NT2/D1 (cell line): ENCODE measurements around the gene MOB2.

ENCODE experiments used
- DNase-seq: peaks from one replicate; pipeline ENCODE4 v3.0.0-alpha.2; 2011; ENCODE audit warnings: low read depth, low spot score
- H3K27me3 ChIP-seq: 2 replicates; pipeline ENCODE4 v1.6.0; 2011; ENCODE audit warnings: mild to moderate bottlenecking; ENCODE audit not compliant: insufficient read length, insufficient read depth
- H3K36me3 ChIP-seq: 2 replicates; pipeline ENCODE4 v1.6.1; 2011; ENCODE audit warnings: mild to moderate bottlenecking, low read length, mixed read lengths; ENCODE audit not compliant: insufficient read depth, insufficient read length
- H3K4me1 ChIP-seq: 2 replicates; pipeline ENCODE4 v1.5.1; 2011; ENCODE audit not compliant: insufficient read depth, insufficient read length
- H3K4me3 ChIP-seq: 2 replicates; pipeline ENCODE4 v1.5.1; 2011; ENCODE audit warnings: low read depth; ENCODE audit not compliant: insufficient read length
- H3K9ac ChIP-seq: 2 replicates; pipeline ENCODE4 v1.6.0; 2011; ENCODE audit warnings: low read depth; ENCODE audit not compliant: insufficient read length
- H3K9me3 ChIP-seq: 2 replicates; pipeline ENCODE4 v1.5.1; 2011; ENCODE audit warnings: mild to moderate bottlenecking, low read length; ENCODE audit not compliant: insufficient read depth
- SUZ12 ChIP-seq: IDR thresholded peaks from 2 replicates; pipeline ENCODE4 v1.6.1; 2011; ENCODE audit not compliant: insufficient read length, insufficient read depth; ENCODE audit errors: extremely low read depth
- YY1 ChIP-seq: IDR thresholded peaks from 2 replicates; pipeline ENCODE4 v1.6.1; 2011; ENCODE audit not compliant: insufficient read length, insufficient read depth
- ZNF274 ChIP-seq: IDR thresholded peaks from 2 replicates; pipeline ENCODE4 v1.6.1; 2011; ENCODE audit warnings: mild to moderate bottlenecking, low read depth, low read length

The MOB2 gene

DNA sequence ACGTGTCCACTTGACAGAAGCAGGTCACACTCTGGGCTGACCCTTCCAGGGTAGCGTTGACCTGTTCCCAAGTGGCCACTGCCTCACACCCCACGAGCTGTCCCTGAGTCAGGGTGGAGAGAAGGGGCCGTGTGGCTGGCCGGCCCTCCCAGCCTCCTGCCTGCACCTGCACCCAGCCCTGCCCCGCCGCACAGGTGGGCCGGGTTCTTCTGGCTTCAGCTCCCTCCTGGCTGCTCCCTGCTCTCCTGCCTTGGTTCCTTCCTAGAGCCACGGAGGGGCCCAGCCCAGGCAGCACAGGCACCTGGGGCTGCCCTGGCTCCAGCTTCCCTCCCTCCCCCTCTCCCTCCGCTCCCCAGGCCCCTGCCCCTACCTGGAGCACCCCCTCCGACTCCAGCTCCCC lies 42.3 kb downstream of the MOB2 start:
- TF ChIP-seq YY1 (no peak), SUZ12 (no peak), ZNF274 (no peak)
- DNase-seq, result no peak
- H3K27me3 ChIP-seq, result no peaks in the 10 kb centered on the region
- H3K4me1 ChIP-seq, result peaks cover 11% of the 10 kb centered on the region
- no peak overlapping the region for H3K4me3 ChIP-seq
- peaks cover 4% of the 10 kb centered on the region for H3K36me3 ChIP-seq
- no peaks in the 10 kb centered on the region for H3K9me3 ChIP-seq
- no peak overlapping the region for H3K9ac ChIP-seq

DNA sequence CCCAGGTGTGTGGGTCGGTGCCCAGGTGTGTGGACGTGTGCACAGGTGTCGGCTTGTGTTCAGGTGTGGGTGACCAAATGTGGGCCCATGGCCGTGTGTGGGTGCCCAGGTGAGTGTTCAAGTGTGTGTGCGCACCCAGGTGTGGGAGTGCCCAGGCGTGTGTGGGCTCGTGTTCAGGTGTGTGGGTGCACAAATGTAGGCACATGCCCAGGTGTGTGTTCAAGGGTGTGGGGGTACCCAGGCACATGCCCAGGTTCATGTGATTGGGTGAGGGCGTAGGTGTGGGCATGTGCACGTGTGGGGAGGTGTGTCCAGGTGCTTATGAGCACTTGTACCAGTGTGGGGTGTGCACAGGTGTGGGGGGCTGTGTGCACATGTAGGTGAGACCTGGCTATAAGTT lies 42.8 kb downstream of the MOB2 start:
- peaks cover 12% of the 10 kb centered on the region for H3K4me1 ChIP-seq
- peaks cover 4% of the 10 kb centered on the region for H3K36me3 ChIP-seq
- H3K27me3 ChIP-seq, result no peaks in the 10 kb centered on the region
- no peaks in the 10 kb centered on the region for H3K9me3 ChIP-seq
- no peak overlapping the region for H3K9ac ChIP-seq
- TF ChIP-seq SUZ12, result no peak
- no peak for TF ChIP-seq YY1
- TF ChIP-seq ZNF274, result no peak
- H3K4me3 ChIP-seq, result no peak overlapping the region
- DNase-seq, result no peak

DNA sequence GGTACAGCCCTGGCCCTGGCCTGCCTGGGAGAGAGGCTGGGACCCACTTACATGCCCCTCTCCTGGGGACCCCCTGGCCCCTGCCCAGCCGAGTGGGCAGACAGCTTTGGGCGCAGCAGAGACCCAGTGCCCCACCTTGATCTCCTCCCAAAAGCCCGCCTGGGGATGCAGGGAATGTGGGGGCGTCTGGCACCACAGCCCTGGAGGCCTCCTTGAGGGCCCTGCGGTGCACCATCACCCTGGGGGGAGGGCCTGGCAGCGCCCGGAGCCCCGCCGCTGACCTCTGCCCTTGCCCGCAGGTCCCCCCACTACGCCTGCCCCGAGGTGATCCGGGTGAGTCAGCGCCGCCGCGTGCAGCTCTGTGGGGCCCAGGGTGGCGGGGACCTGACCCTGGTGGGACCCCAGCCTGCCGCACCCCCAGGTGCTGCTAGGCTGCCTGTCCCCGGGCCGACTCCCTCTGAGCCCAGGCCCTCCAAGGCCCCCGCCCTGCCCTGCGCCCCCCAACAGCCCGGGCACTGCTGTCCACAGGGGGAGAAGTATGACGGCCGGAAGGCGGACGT lies 43.7 kb downstream of the MOB2 start:
- H3K4me1 ChIP-seq, result peaks cover 17% of the 10 kb centered on the region
- TF ChIP-seq ZNF274 (no peak), YY1 (no peak), SUZ12 (no peak)
- no peak overlapping the region for H3K9ac ChIP-seq
- no peak for DNase-seq
- H3K27me3 ChIP-seq, result no peaks in the 10 kb centered on the region
- no peak overlapping the region for H3K4me3 ChIP-seq
- H3K36me3 ChIP-seq, result peaks cover 4% of the 10 kb centered on the region
- no peaks in the 10 kb centered on the region for H3K9me3 ChIP-seq

DNA sequence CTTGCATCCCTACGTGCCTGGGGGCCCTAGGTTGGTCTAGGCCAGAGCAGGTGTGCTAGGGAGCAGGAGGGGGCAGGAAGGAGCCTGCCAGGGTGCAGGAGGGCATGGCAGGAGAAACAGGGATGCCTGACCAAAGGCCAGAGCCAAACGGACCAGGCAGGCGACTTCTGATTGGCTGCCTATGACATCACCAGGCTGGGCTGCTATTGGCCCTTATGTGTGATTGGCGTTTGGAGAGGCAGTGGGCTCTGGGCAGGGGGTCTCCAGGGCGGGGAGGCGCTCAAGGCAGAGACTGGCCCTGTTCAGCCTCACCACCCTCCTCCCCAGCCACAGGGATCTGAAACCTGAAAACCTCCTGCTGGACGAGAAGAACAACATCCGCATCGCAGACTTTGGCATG lies 44.4 kb downstream of the MOB2 start:
- Histone ChIP-seq H3K4me3 (no peak overlapping the region), H3K27me3 (no peaks in the 10 kb centered on the region), H3K4me1 (peaks cover 23% of the 10 kb centered on the region), H3K9ac (no peak overlapping the region), H3K9me3 (no peaks in the 10 kb centered on the region), H3K36me3 (peaks cover 4% of the 10 kb centered on the region)
- TF ChIP-seq YY1, result no peak
- DNase-seq, result no peak

DNA sequence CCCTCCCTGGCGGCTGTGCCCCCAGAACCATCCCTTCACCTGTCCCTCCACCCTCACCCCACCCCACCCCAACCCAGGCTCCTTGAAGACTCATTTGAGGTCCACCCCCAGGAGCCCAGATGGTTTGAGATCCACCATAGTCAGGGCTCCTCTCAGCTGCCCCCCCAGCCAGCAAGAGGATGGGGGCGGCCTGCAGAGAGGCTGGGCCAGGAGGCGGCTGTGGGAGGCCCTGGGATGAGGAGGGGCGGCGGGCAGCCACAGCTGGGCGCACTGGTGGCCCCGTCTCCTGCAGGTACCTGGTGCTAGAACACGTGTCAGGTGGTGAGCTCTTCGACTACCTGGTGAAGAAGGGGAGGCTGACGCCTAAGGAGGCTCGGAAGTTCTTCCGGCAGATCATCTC lies 46.1 kb downstream of the MOB2 start:
- no peak for DNase-seq
- H3K4me3 ChIP-seq, result no peak overlapping the region
- H3K4me1 ChIP-seq, result peaks cover 33% of the 10 kb centered on the region
- TF ChIP-seq ZNF274 (no peak), SUZ12 (no peak), YY1 (no peak)
- H3K9me3 ChIP-seq, result no peaks in the 10 kb centered on the region
- no peak overlapping the region for H3K9ac ChIP-seq
- peaks cover 4% of the 10 kb centered on the region for H3K36me3 ChIP-seq
- H3K27me3 ChIP-seq, result no peaks in the 10 kb centered on the region

DNA sequence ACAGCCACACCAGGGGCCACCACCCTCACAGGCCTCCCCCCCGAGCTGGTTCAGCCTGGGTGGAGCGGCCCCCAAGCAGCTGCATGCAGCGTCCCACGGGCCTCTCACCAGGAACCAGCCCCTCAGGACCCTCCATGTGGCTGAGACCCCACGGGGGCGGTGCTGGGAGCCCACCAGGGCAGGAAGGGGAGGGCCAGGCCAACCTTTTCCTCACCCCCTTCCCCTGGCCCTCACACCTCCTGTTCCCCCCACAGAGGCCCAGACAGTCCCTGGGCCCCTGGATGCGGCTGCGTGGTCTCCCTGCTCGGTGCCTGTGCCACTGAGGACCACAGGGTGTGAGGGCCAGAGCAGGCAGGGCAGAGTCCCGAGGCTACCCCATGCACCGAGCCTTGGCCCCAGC lies 46.5 kb downstream of the MOB2 start:
- TF ChIP-seq YY1 (no peak), ZNF274 (no peak), SUZ12 (no peak)
- Histone ChIP-seq H3K4me1 (peaks cover 30% of the 10 kb centered on the region), H3K4me3 (no peak overlapping the region), H3K27me3 (no peaks in the 10 kb centered on the region), H3K9me3 (no peaks in the 10 kb centered on the region), H3K9ac (no peak overlapping the region), H3K36me3 (peaks cover 4% of the 10 kb centered on the region)
- DNase-seq, result no peak

DNA sequence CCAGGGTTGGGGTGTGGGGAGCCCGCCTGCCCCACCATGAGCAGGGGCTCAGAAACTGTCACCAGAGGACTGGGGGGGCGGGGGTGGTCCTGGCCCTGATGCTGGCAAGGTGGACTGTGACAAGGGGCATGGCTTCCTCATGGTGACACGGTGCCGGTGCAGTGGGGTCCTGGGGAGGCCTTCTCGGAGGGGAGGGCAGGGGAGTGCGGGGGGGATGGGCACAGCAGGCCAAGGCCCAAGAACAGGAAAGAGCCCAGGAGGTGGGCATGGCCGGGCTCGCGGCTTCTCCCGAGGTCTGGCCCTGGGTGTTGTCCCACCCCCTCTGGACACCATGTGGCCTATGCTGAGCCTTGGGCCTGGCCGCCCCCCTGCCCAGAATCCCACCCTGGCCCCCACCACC lies 47.2 kb downstream of the MOB2 start:
- H3K9me3 ChIP-seq, result no peaks in the 10 kb centered on the region
- no peak overlapping the region for H3K9ac ChIP-seq
- no peak overlapping the region for H3K4me3 ChIP-seq
- no peak for DNase-seq
- no peaks in the 10 kb centered on the region for H3K27me3 ChIP-seq
- H3K36me3 ChIP-seq, result peaks cover 4% of the 10 kb centered on the region
- TF ChIP-seq YY1 (no peak), ZNF274 (no peak), SUZ12 (no peak)
- peaks cover 33% of the 10 kb centered on the region for H3K4me1 ChIP-seq

DNA sequence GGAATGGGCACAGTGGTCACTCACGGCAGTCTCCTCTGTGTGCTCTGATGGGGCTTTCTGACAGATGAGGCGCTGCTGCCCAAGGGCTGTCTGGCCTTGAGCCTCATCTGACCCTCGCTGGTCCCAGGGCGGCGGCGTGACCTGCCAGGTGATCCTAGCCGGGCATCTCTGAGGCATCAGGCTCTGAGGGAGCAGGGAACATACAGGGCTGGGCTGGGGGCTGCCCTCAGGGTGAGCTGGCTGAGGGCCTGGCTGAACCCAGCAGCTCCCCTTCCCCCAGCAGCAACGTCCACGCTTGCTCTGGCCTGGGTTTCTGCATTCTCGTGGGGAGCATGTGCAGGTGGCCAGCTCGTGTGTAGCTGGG lies 47.6 kb downstream of the MOB2 start:
- Histone ChIP-seq H3K36me3 (peaks cover under 1% of the 10 kb centered on the region), H3K9ac (no peak overlapping the region), H3K27me3 (no peaks in the 10 kb centered on the region), H3K4me1 (peaks cover 33% of the 10 kb centered on the region), H3K4me3 (no peak overlapping the region), H3K9me3 (no peaks in the 10 kb centered on the region)
- no peak for TF ChIP-seq SUZ12
- TF ChIP-seq YY1, result no peak
- TF ChIP-seq ZNF274, result no peak
- DNase-seq, result no peak
